HL-60 (cell line): ENCODE measurements around the gene SUPT5H.

ENCODE experiments used
- DNase-seq, 2 experiments: peaks; one replicate each; pipeline ENCODE4 v3.0.0-alpha.2; 2010 to 2020; ENCODE audit warnings: low read depth in 1 of 2, low spot score in 1 of 2
- H3K27ac ChIP-seq: fragments of 250-450 bp; sonication (Bioruptor Pico); replicated peaks from 2 replicates; pipeline ENCODE4 v1.5.1; 2020; ENCODE audit warnings: mild to moderate bottlenecking, moderate library complexity
- H3K27me3 ChIP-seq: fragments of 250-450 bp; sonication (Bioruptor Pico); 2 replicates; pipeline ENCODE4 v1.5.1; 2021; ENCODE audit warnings: mild to moderate bottlenecking, moderate library complexity; ENCODE audit not compliant: insufficient read depth, poor library complexity, severe bottlenecking
- H3K4me3 ChIP-seq: replicated peaks from 2 replicates; pipeline ENCODE4 v1.5.1; 2011; ENCODE audit warnings: mild to moderate bottlenecking, control low read depth, low read length; ENCODE audit not compliant: insufficient read depth
- CTCF ChIP-seq: IDR thresholded peaks from one replicate; pipeline ENCODE4 v1.5.1; 2011; ENCODE audit warnings: low read length, control low read depth, inconsistent platforms; ENCODE audit not compliant: insufficient read depth
- GABPA ChIP-seq: IDR thresholded peaks from 2 replicates; pipeline ENCODE4 v1.6.1; 2012; ENCODE audit warnings: low read depth
- POLR2AphosphoS5 ChIP-seq: IDR thresholded peaks from 2 replicates; pipeline ENCODE4 v1.6.1; 2012; ENCODE audit warnings: low read depth
- REST ChIP-seq: IDR thresholded peaks from 2 replicates; pipeline ENCODE4 v1.6.1; 2012; ENCODE audit warnings: low read depth; ENCODE audit not compliant: insufficient replicate concordance
- SPI1 ChIP-seq: IDR thresholded peaks from 2 replicates; pipeline ENCODE4 v1.6.1; 2012; ENCODE audit warnings: low read depth, mild to moderate bottlenecking, borderline replicate concordance

The SUPT5H gene

GRCh38 chr19:39465956-39466747 is 20.8 kb downstream of the SUPT5H start:
- H3K27ac ChIP-seq: no peak overlapping the region
- no peak for TF ChIP-seq REST
- no peak for TF ChIP-seq POLR2AphosphoS5
- TF ChIP-seq SPI1: no peak
- no peak for TF ChIP-seq CTCF
- no peak for TF ChIP-seq GABPA
- H3K27me3 ChIP-seq: no peaks in the 10 kb centered on the region
- no peak for DNase-seq
- H3K4me3 ChIP-seq: no peak overlapping the region

GRCh38 chr19:39467941-39468340 is 22.6 kb downstream of the SUPT5H start:
- H3K27me3 ChIP-seq: no peaks in the 10 kb centered on the region
- no peak overlapping the region for H3K4me3 ChIP-seq
- DNase-seq: no peak
- TF ChIP-seq POLR2AphosphoS5 (no peak), SPI1 (no peak)
- H3K27ac ChIP-seq: no peak overlapping the region

GRCh38 chr19:39469036-39469435 is 23.7 kb downstream of the SUPT5H start:
- H3K4me3 ChIP-seq: no peak overlapping the region
- TF ChIP-seq GABPA (no peak), POLR2AphosphoS5 (no peak), SPI1 (no peak), REST (no peak)
- H3K27me3 ChIP-seq: no peaks in the 10 kb centered on the region
- DNase-seq: no peak
- H3K27ac ChIP-seq: no peak overlapping the region

GRCh38 chr19:39469567-39469966 is 24.2 kb downstream of the SUPT5H start:
- no peak for DNase-seq
- Histone ChIP-seq H3K4me3 (no peak overlapping the region), H3K27me3 (no peaks in the 10 kb centered on the region), H3K27ac (no peak overlapping the region)
- TF ChIP-seq CTCF: no peak
- no peak for TF ChIP-seq SPI1
- no peak for TF ChIP-seq REST
- no peak for TF ChIP-seq GABPA
